Activated T-helper 17 cell treated with anti-CD3 and anti-CD28 coated beads, Interleukin-2, amount 50 U/mL, for 72 hours (primary cell): ENCODE results near the gene MBP. TPM values are rescaled to one million over a fixed set of nuclear protein-coding genes. Genes with fewer than 3 reads are reported as not detected.

ENCODE experiments used
- ATAC-seq: fragments of 150-1000 bp; cut with Tn5 transposase; replicated peaks from 2 replicates; pipeline ENCODE4 v1.10.0; 2021; ENCODE audit warnings: mild to moderate bottlenecking, moderate library complexity
- H3K27ac Mint-ChIP-seq: one replicate; pipeline ENCODE4 v1.8.0; 2022; ENCODE audit warnings: mixed read lengths
- H3K27me3 Mint-ChIP-seq: one replicate; pipeline ENCODE4 v1.8.0; 2022; ENCODE audit warnings: mixed read lengths
- H3K36me3 Mint-ChIP-seq: one replicate; pipeline ENCODE4 v1.8.0; 2022; ENCODE audit warnings: low read depth, mild to moderate bottlenecking, mixed read lengths
- H3K4me1 Mint-ChIP-seq: one replicate; pipeline ENCODE4 v1.8.0; 2022; ENCODE audit warnings: mixed read lengths
- H3K4me3 Mint-ChIP-seq: one replicate; pipeline ENCODE4 v1.8.0; 2022; ENCODE audit warnings: mild to moderate bottlenecking, mixed read lengths
- H3K9me3 Mint-ChIP-seq: one replicate; pipeline ENCODE4 v1.8.0; 2022; ENCODE audit warnings: mixed read lengths
- total RNA-seq, 2 donors: library from RNA; stranded (reverse); gene quantifications; one replicate each; pipeline ENCODE4 v1.2.3, GENCODE V29; 2022

MBP gene
- total RNA-seq, 2 donors from 2014 or later, result 55.7 to 66.5 TPM

- no peaks in the 10 kb centered on the region for H3K27me3 Mint-ChIP-seq
Measured at GRCh38 chr18:77108821-77109647, 23.5 kb downstream of the MBP start.

GRCh38 chr18:77108001-77108692 is 24.4 kb downstream of the MBP start:
- H3K4me1 Mint-ChIP-seq, result peaks cover 80% of the 10 kb centered on the region
- ATAC-seq, result peak; percentile 92
- no peaks in the 10 kb centered on the region for H3K27me3 Mint-ChIP-seq
- H3K27ac Mint-ChIP-seq, result peak overlapping the region; percentile 53
- peak overlapping the region; percentile 81 for H3K4me3 Mint-ChIP-seq
- peaks cover 84% of the 10 kb centered on the region for H3K36me3 Mint-ChIP-seq
- H3K9me3 Mint-ChIP-seq, result peaks cover 4% of the 10 kb centered on the region

More at GRCh38 chr18:77108821-77109647, 23.5 kb downstream of the MBP start:
- Mint-ChIP-seq H3K27ac (peak overlapping the region; percentile 53), H3K4me1 (peaks cover 79% of the 10 kb centered on the region), H3K9me3 (peaks cover 4% of the 10 kb centered on the region), H3K4me3 (peak overlapping the region; percentile 81), H3K36me3 (peaks cover 84% of the 10 kb centered on the region)
- no peak for ATAC-seq

GRCh38 chr18:77107292-77107691 is 25.3 kb downstream of the MBP start:
- H3K36me3 Mint-ChIP-seq, result peaks cover 85% of the 10 kb centered on the region
- no peak for ATAC-seq
- H3K4me3 Mint-ChIP-seq, result peak overlapping the region; percentile 81
- peaks cover 4% of the 10 kb centered on the region for H3K9me3 Mint-ChIP-seq
- no peaks in the 10 kb centered on the region for H3K27me3 Mint-ChIP-seq
- H3K4me1 Mint-ChIP-seq, result peaks cover 73% of the 10 kb centered on the region
- peak overlapping the region; percentile 53 for H3K27ac Mint-ChIP-seq

GRCh38 chr18:77106331-77106730 is 26.3 kb downstream of the MBP start:
- Mint-ChIP-seq H3K4me3 (peak overlapping the region; percentile 81), H3K27me3 (no peaks in the 10 kb centered on the region), H3K4me1 (peaks cover 74% of the 10 kb centered on the region), H3K27ac (peak overlapping the region; percentile 75), H3K9me3 (peaks cover 4% of the 10 kb centered on the region), H3K36me3 (peaks cover 83% of the 10 kb centered on the region)
- ATAC-seq, result no peak

- Mint-ChIP-seq H3K9me3 (peaks cover 4% of the 10 kb centered on the region), H3K27me3 (no peaks in the 10 kb centered on the region), H3K4me3 (peak overlapping the region; percentile 81), H3K36me3 (peaks cover 83% of the 10 kb centered on the region), H3K4me1 (peaks cover 75% of the 10 kb centered on the region), H3K27ac (peak overlapping the region; percentile 75)
- no peak for ATAC-seq
Measured at GRCh38 chr18:77105680-77106079, 26.9 kb downstream of the MBP start.

- H3K27me3 Mint-ChIP-seq, result no peaks in the 10 kb centered on the region
- H3K36me3 Mint-ChIP-seq, result peaks cover 83% of the 10 kb centered on the region
- peaks cover 4% of the 10 kb centered on the region for H3K9me3 Mint-ChIP-seq
- H3K27ac Mint-ChIP-seq, result peak overlapping the region; percentile 75
- no peak for ATAC-seq
- peaks cover 73% of the 10 kb centered on the region for H3K4me1 Mint-ChIP-seq
- peak overlapping the region; percentile 81 for H3K4me3 Mint-ChIP-seq
Measured at GRCh38 chr18:77105028-77105427, 27.6 kb downstream of the MBP start.

GRCh38 chr18:77103991-77104531 is 28.5 kb downstream of the MBP start:
- Mint-ChIP-seq H3K27ac (peak overlapping the region; percentile 98), H3K9me3 (peaks cover 4% of the 10 kb centered on the region), H3K27me3 (no peaks in the 10 kb centered on the region), H3K4me3 (peak overlapping the region; percentile 81), H3K4me1 (peaks cover 77% of the 10 kb centered on the region), H3K36me3 (peaks cover 85% of the 10 kb centered on the region)
- ATAC-seq, result no peak

- H3K36me3 Mint-ChIP-seq, result peaks cover 91% of the 10 kb centered on the region
- peak overlapping the region; percentile 81 for H3K4me3 Mint-ChIP-seq
- peaks cover 4% of the 10 kb centered on the region for H3K9me3 Mint-ChIP-seq
- H3K27me3 Mint-ChIP-seq, result no peaks in the 10 kb centered on the region
- peak overlapping the region; percentile 98 for H3K27ac Mint-ChIP-seq
- ATAC-seq, result no peak
- peaks cover 72% of the 10 kb centered on the region for H3K4me1 Mint-ChIP-seq
Measured at GRCh38 chr18:77103187-77103850, 29.3 kb downstream of the MBP start.

GRCh38 chr18:77102259-77103040 is 30.1 kb downstream of the MBP start:
- H3K36me3 Mint-ChIP-seq, result peaks cover 96% of the 10 kb centered on the region
- peak overlapping the region; percentile 81 for H3K4me3 Mint-ChIP-seq
- H3K27me3 Mint-ChIP-seq, result no peaks in the 10 kb centered on the region
- ATAC-seq, result peak; percentile 61
- H3K27ac Mint-ChIP-seq, result peak overlapping the region; percentile 98
- H3K4me1 Mint-ChIP-seq, result peaks cover 64% of the 10 kb centered on the region
- peaks cover 4% of the 10 kb centered on the region for H3K9me3 Mint-ChIP-seq

- peaks cover 4% of the 10 kb centered on the region for H3K9me3 Mint-ChIP-seq
- peak overlapping the region; percentile 81 for H3K4me3 Mint-ChIP-seq
- H3K27me3 Mint-ChIP-seq, result no peaks in the 10 kb centered on the region
- peaks cover 60% of the 10 kb centered on the region for H3K4me1 Mint-ChIP-seq
- peak; percentile 72 for ATAC-seq
- peaks cover 96% of the 10 kb centered on the region for H3K36me3 Mint-ChIP-seq
- peak overlapping the region; percentile 98 for H3K27ac Mint-ChIP-seq
Measured at GRCh38 chr18:77101410-77102258, 30.9 kb downstream of the MBP start.

- Mint-ChIP-seq H3K4me1 (peaks cover 52% of the 10 kb centered on the region), H3K4me3 (peak overlapping the region; percentile 81), H3K9me3 (peaks cover 4% of the 10 kb centered on the region), H3K27ac (peak overlapping the region; percentile 98), H3K27me3 (no peaks in the 10 kb centered on the region), H3K36me3 (peaks cover 96% of the 10 kb centered on the region)
- ATAC-seq, result peak; percentile 25
Measured at GRCh38 chr18:77100751-77101355, 31.7 kb downstream of the MBP start.

- Mint-ChIP-seq H3K4me1 (peaks cover 51% of the 10 kb centered on the region), H3K4me3 (peak overlapping the region; percentile 81), H3K9me3 (no peaks in the 10 kb centered on the region), H3K27me3 (no peaks in the 10 kb centered on the region), H3K36me3 (peaks cover 96% of the 10 kb centered on the region), H3K27ac (peak overlapping the region; percentile 98)
- no peak for ATAC-seq
Measured at GRCh38 chr18:77099485-77100370, 32.9 kb downstream of the MBP start.
